ENCODE results near the gene KCNC3. TPM values are rescaled to one million over a fixed set of nuclear protein-coding genes. Genes with fewer than 3 reads are reported as not detected.

The KCNC3 gene
- total and polyA plus RNA-seq, 3 experiments from 2014 or later: 0.68 to 0.73 TPM; not detected in 1

DNA sequence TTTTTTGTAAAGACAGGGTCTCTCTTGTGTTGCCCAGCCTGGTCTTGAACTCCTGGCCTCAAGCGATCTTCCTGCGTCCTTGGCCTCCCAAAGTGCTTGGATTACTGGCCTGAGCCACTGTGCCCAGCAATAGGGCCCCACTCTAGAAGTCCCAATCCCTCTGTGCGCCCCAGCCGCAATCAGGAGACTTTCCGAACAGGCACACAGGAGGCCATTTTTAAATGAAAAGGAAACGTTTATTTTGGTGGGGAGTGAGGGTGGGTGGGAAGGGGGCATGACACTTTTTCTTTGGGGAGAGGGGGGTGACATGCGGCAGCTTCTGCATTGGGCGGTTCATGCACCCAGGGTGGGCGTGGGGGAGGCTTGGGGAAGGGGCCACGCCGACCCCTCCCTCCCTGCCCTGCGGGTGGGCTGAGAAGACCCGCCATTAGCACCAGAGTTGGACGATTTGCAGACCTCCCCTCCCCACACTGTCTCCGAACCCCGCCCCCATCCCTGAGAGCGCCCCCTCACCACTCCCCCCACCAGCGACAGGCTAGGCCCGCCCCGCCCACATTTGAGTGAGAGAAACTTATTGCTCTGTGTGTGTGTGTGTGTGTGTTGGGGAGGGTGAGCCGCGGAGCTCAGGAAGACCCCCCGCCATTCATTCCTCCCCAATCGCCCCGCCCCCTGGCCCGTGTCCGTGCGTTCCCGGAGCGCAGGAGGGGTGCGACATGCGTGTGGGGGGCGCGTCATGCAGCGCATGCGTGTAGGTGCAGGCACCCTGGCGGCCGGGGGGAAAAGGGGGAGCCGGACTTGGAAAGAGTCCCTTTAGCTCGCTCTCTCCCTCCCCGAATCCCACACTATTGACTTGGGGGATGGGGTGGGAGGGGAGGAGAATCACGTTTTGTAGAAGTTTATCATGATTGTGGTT is 17.2 kb downstream of the KCNC3 start:
- CTCF ChIA-PET: no interaction called here
- POLR2A ChIA-PET: no interaction called here
- no peak overlapping the region for H3K4me3 Mint-ChIP-seq
- Histone ChIP-seq H3K9me3 (ENCODE audit: low read length) (no peaks in the 10 kb centered on the region), H3K27me3 (ENCODE audit: insufficient read depth, low read length, poor library complexity, severe bottlenecking) (peaks cover 28% of the 10 kb centered on the region), H3K27ac (ENCODE audit: low read depth, low read length) (no peak overlapping the region), H3K4me1 (ENCODE audit: insufficient read depth, low read length) (peaks cover 4% of the 10 kb centered on the region), H3K4me3 (ENCODE audit: low read length) (no peak overlapping the region), H3K36me3 (ENCODE audit: insufficient read depth, low read length) (no peaks in the 10 kb centered on the region)
- no peaks in the 10 kb centered on the region for H3K36me3 Mint-ChIP-seq
- DNase-seq: no peak
- no peak overlapping the region for H3K27ac Mint-ChIP-seq
- H3K4me1 Mint-ChIP-seq: peaks cover 3 to 13% (median 8%) of the 10 kb centered on the region in 3 donors
- H3K9me3 Mint-ChIP-seq: peaks cover 0 to 3% (median 0%) of the 10 kb centered on the region in 5 donors
- H3K27me3 Mint-ChIP-seq: peaks cover 48 to 72% of the 10 kb centered on the region in 2 donors

DNA sequence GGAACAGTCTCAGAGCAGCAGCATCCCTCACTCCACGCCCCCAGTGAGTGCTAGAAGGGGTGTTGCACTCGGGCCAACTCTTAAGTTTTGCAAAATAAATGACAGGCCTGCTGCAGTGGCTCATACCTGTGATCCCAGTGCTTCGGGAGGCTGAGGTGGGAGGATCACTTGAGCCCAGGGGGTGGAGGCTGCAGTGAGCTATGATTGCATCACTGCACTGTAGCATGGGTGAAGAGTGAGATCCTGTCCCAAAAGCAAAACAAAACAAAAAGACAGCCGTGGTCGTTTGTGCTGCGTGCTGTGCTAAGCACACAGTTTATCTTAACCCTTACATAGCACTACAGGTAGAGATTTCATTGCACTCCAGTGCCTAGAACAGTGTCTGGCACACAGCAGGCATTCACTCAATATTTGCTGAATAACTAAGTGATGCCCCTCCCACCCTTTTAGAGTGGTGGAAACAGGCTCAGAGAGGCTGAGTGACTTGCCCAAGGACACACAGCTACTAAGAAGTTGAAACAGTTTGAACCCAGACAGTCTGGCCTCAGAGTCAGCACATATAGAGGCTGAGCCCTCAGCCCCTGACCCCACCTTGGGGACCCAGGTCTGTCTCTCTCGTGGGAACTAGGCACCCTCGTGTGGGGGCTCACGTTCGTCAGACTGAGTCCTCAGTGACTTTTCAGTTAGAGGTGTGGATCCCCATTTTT is 18.3 kb downstream of the KCNC3 start:
- no peaks in the 10 kb centered on the region for H3K36me3 ChIP-seq (ENCODE audit: insufficient read depth, low read length)
- H3K9me3 ChIP-seq (ENCODE audit: low read length): no peaks in the 10 kb centered on the region
- Mint-ChIP-seq H3K4me1 (peaks cover 3 to 10% (median 8%) of the 10 kb centered on the region in 3 donors), H3K9me3 (peaks cover 0 to 3% (median 0%) of the 10 kb centered on the region in 5 donors), H3K4me3 (no peak overlapping the region), H3K27ac (no peak overlapping the region), H3K36me3 (no peaks in the 10 kb centered on the region), H3K27me3 (peaks cover 42 to 69% of the 10 kb centered on the region in 2 donors)
- CTCF ChIA-PET: no interaction called here
- H3K4me1 ChIP-seq (ENCODE audit: insufficient read depth, low read length): peaks cover 3% of the 10 kb centered on the region
- DNase-seq: no peak
- H3K27me3 ChIP-seq (ENCODE audit: insufficient read depth, low read length, poor library complexity, severe bottlenecking): peaks cover 28% of the 10 kb centered on the region
- no peak overlapping the region for H3K27ac ChIP-seq (ENCODE audit: low read depth, low read length)
- H3K4me3 ChIP-seq (ENCODE audit: low read length): no peak overlapping the region
- POLR2A ChIA-PET: no interaction called here

DNA sequence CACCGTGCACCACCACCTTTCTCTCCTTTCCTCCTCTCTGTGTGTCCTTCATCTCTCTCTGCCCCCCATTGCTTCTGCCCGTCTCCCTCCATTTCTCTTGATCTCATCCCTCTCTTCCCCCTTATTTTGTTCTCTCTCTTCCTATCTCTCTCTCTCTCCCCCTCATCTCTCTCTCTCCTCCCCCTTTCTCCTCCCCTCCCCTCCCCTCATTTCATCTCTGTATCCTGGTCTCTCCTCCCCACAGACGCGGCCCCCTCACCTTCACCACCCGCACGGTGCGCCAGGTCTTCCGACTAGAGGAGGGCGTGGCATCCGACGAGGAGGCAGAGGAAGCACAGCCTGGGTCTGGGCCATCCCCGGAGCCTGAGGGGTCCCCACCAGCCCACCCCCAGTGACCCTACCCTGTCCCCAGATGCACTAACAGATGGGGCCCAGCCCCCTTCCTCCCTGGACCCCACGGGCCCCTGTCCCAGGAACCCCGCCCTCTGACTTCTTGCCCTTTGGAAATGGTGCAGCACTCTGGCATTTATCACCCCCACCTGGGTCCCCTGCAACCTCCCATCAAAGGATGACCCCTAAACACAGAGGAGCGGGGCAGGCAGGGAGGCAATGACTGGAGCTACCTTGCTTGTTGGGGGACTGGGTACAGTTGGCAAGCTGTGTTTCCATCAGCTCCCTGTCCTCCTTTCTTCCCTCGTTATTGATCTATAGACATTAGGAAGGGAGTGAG is 19.6 kb downstream of the KCNC3 start:
- ChIA-PET CTCF (no interaction called here), POLR2A (no interaction called here)
- Mint-ChIP-seq H3K36me3 (no peaks in the 10 kb centered on the region), H3K4me3 (no peak overlapping the region), H3K4me1 (peaks cover 0 to 3% (median 0%) of the 10 kb centered on the region in 3 donors), H3K27ac (no peak overlapping the region), H3K9me3 (peaks cover 0 to 3% (median 0%) of the 10 kb centered on the region in 5 donors), H3K27me3 (peaks cover 40 to 69% of the 10 kb centered on the region in 2 donors)
- Histone ChIP-seq H3K4me1 (ENCODE audit: insufficient read depth, low read length) (no peaks in the 10 kb centered on the region), H3K27ac (ENCODE audit: low read depth, low read length) (no peak overlapping the region), H3K4me3 (ENCODE audit: low read length) (no peak overlapping the region), H3K27me3 (ENCODE audit: insufficient read depth, low read length, poor library complexity, severe bottlenecking) (peaks cover 28% of the 10 kb centered on the region), H3K36me3 (ENCODE audit: insufficient read depth, low read length) (no peaks in the 10 kb centered on the region), H3K9me3 (ENCODE audit: low read length) (no peaks in the 10 kb centered on the region)
- DNase-seq: no peak

DNA sequence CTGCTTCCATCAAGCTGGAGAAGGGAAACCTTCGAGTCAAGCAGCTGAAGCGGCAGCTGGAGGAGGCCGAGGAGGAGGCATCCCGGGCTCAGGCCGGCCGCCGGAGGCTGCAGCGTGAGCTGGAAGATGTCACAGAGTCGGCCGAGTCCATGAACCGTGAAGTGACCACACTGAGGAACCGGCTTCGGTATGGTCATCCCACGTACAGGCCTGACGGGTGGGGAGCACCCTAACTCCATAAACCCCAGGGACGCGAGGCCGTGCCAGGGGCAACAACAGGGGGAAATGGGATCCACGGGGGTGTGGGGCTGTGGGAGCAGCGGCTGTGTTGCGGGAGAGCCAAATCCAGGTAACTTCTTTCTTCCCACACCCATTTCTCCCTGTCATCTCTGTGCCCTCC is 20.2 kb downstream of the KCNC3 start:
- ChIA-PET POLR2A (no interaction called here), CTCF (no interaction called here)
- H3K36me3 Mint-ChIP-seq: peaks cover 0 to under 1% (median 0%) of the 10 kb centered on the region in 3 donors
- H3K27ac Mint-ChIP-seq: no peak overlapping the region
- no peak overlapping the region for H3K4me3 Mint-ChIP-seq
- peaks cover 39 to 67% of the 10 kb centered on the region in 2 donors for H3K27me3 Mint-ChIP-seq
- H3K27ac ChIP-seq (ENCODE audit: low read depth, low read length): no peak overlapping the region
- H3K9me3 Mint-ChIP-seq: peaks cover 0 to 3% (median 0%) of the 10 kb centered on the region in 5 donors
- DNase-seq: no peak
- no peak overlapping the region for H3K4me3 ChIP-seq (ENCODE audit: low read length)
- no peaks in the 10 kb centered on the region for H3K36me3 ChIP-seq (ENCODE audit: insufficient read depth, low read length)
- no peaks in the 10 kb centered on the region for H3K4me1 ChIP-seq (ENCODE audit: insufficient read depth, low read length)
- no peaks in the 10 kb centered on the region for H3K4me1 Mint-ChIP-seq
- H3K9me3 ChIP-seq (ENCODE audit: low read length): no peaks in the 10 kb centered on the region
- peaks cover 28% of the 10 kb centered on the region for H3K27me3 ChIP-seq (ENCODE audit: insufficient read depth, low read length, poor library complexity, severe bottlenecking)

DNA sequence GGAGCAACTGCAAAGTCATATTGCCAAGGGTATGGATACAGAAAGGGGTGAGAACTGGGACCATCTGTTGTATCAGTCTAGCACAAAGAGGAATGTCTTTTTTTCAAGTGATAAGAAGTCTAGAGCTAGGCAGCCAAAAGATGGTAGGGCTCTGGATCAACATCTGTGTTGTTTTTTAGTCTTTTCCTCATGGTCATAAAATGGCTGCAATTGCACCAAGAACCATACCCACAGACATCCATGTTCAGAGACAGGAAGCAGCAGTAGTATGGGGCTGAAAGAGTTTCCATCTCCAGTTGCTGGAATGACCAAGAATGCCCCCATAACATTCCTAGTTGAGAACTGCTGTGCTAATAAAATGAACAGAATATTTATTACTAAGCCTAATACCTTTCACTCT is 25.6 kb downstream of the KCNC3 start:
- no peaks in the 10 kb centered on the region for H3K27me3 ChIP-seq (ENCODE audit: insufficient read depth, low read length, poor library complexity, severe bottlenecking)
- Mint-ChIP-seq H3K27me3 (peaks cover 10 to 56% of the 10 kb centered on the region in 2 donors), H3K9me3 (peaks cover 3 to 11% (median 4%) of the 10 kb centered on the region in 5 donors)

DNA sequence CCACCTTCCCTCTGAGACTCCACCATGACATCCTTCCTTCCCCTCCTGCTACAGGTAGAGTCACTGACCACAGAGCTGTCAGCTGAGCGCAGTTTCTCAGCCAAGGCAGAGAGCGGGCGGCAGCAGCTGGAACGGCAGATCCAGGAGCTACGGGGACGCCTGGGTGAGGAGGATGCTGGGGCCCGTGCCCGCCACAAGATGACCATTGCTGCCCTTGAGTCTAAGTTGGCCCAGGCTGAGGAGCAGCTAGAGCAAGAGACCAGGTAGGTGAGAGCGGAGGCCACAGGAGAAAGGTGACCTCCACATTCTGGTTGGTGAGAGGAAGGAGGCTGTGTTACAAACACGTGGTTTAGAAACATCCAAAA is 27.6 kb downstream of the KCNC3 start:
- no peak overlapping the region for H3K4me3 ChIP-seq (ENCODE audit: low read length)
- Mint-ChIP-seq H3K9me3 (peaks cover 3 to 11% (median 4%) of the 10 kb centered on the region in 5 donors), H3K27me3 (peaks cover 9 to 53% of the 10 kb centered on the region in 2 donors), H3K4me1 (no peaks in the 10 kb centered on the region), H3K4me3 (no peak overlapping the region), H3K36me3 (peaks cover 0 to 4% (median 0%) of the 10 kb centered on the region in 3 donors), H3K27ac (peak overlapping the region in 1 of 8 donors; percentile 72)
- DNase-seq: no peak
- H3K27me3 ChIP-seq (ENCODE audit: insufficient read depth, low read length, poor library complexity, severe bottlenecking): no peaks in the 10 kb centered on the region
- no peaks in the 10 kb centered on the region for H3K9me3 ChIP-seq (ENCODE audit: low read length)
- no peak overlapping the region for H3K27ac ChIP-seq (ENCODE audit: low read depth, low read length)
- H3K4me1 ChIP-seq (ENCODE audit: insufficient read depth, low read length): no peaks in the 10 kb centered on the region
- no peaks in the 10 kb centered on the region for H3K36me3 ChIP-seq (ENCODE audit: insufficient read depth, low read length)
- ChIA-PET POLR2A (no interaction called here), CTCF (no interaction called here)

More for the DNA sequence above, 25.6 kb downstream of the KCNC3 start:
- Mint-ChIP-seq H3K4me1 (no peaks in the 10 kb centered on the region), H3K4me3 (no peak overlapping the region), H3K27ac (no peak overlapping the region), H3K36me3 (peaks cover 0 to 4% (median 0%) of the 10 kb centered on the region in 3 donors)
- no peaks in the 10 kb centered on the region for H3K36me3 ChIP-seq (ENCODE audit: insufficient read depth, low read length)
- CTCF ChIA-PET: no interaction called here
- H3K4me3 ChIP-seq (ENCODE audit: low read length): no peak overlapping the region
- no peaks in the 10 kb centered on the region for H3K4me1 ChIP-seq (ENCODE audit: insufficient read depth, low read length)
- POLR2A ChIA-PET: no interaction called here
- H3K9me3 ChIP-seq (ENCODE audit: low read length): no peaks in the 10 kb centered on the region
- DNase-seq: no peak
- H3K27ac ChIP-seq (ENCODE audit: low read depth, low read length): no peak overlapping the region

DNA sequence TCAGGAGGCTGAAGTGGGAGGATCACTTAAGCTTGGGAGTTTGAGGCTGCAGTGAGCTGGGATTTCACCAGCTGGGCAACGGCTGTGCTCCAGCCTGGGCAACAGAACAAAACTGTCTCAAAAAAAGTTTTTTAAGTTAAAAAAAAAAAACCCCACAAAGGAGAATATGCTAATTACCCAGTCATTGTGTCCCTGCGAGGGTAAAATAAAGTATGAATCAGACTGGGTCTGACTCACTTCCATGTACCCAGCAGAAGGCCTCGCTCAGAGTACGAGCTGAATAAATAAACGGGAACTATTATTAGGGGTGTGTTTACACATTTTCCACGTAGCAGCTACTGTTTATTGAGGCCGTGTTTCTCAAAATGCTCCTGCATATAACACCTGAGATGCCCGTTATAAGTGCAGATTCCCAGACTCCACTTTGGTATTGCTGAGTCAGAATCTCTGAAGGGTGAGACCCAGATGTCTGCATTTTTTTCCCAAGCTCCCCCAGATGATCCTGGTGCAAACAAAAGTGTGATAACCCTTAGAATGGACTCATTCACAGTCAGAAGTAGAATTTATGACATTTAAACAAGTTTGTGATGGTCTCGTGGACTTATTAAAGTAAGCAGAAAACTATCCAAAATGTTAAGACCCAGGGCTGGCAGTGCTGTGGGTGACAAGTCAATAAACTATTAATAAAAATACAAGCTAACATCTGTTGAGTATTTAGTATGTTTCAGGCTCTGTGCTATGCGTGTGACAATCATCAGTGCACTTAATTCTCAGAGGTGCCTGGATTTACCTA is 28.2 kb downstream of the KCNC3 start:
- Mint-ChIP-seq H3K36me3 (peaks cover 0 to 4% (median 0%) of the 10 kb centered on the region in 3 donors), H3K9me3 (peaks cover 3 to 11% (median 4%) of the 10 kb centered on the region in 5 donors), H3K27ac (no peak overlapping the region), H3K27me3 (peaks cover 9 to 52% of the 10 kb centered on the region in 2 donors), H3K4me1 (no peaks in the 10 kb centered on the region), H3K4me3 (no peak overlapping the region)
- Histone ChIP-seq H3K27me3 (ENCODE audit: insufficient read depth, low read length, poor library complexity, severe bottlenecking) (no peaks in the 10 kb centered on the region), H3K4me1 (ENCODE audit: insufficient read depth, low read length) (no peaks in the 10 kb centered on the region), H3K27ac (ENCODE audit: low read depth, low read length) (no peak overlapping the region), H3K9me3 (ENCODE audit: low read length) (no peaks in the 10 kb centered on the region), H3K36me3 (ENCODE audit: insufficient read depth, low read length) (no peaks in the 10 kb centered on the region), H3K4me3 (ENCODE audit: low read length) (no peak overlapping the region)
- POLR2A ChIA-PET: no interaction called here
- no peak for DNase-seq
- CTCF ChIA-PET: no interaction called here

All from CD8-positive, alpha-beta memory T cell (primary cell).